Activated CD8-positive, alpha-beta T cell treated with anti-CD3 and anti-CD28 coated beads, Interleukin-2, amount 10 ng/mL, durations not matched to agents 7 days and 5 days (primary cell): ENCODE measurements around the gene TMEM87A. TPM values are rescaled to one million over a fixed set of nuclear protein-coding genes. Genes with fewer than 3 reads are reported as not detected.

ENCODE experiments used
- ATAC-seq: fragments of 150-1000 bp; cut with Tn5 transposase; one replicate; pipeline ENCODE4 v1.10.0; 2021; ENCODE audit warnings: moderate library complexity
- CTCF ChIA-PET: fragments of 350-600 bp; sonication (Branson Sonifier 250); formaldehyde crosslinking; loops from one replicate; lab custom pipeline; 2021; ENCODE audit warnings: antibody characterized with exemption; lab: Charles Lee
- POLR2A ChIA-PET: fragments of 350-600 bp; sonication (Branson Sonifier 250); formaldehyde crosslinking; loops from one replicate; lab custom pipeline; 2021; ENCODE audit warnings: antibody characterized with exemption; lab: Charles Lee
- DNase-seq: peaks from one replicate; pipeline ENCODE4 v3.0.0-alpha.2; 2020
- H3K27ac Mint-ChIP-seq: one replicate; pipeline ENCODE4 v1.8.0; 2021; ENCODE audit warnings: mild to moderate bottlenecking, mixed read lengths
- H3K27me3 Mint-ChIP-seq: one replicate; pipeline ENCODE4 v1.8.0; 2021; ENCODE audit warnings: low read depth, mixed read lengths
- H3K36me3 Mint-ChIP-seq: one replicate; pipeline ENCODE4 v1.8.0; 2021; ENCODE audit warnings: low read depth, mixed read lengths
- H3K4me1 Mint-ChIP-seq: one replicate; pipeline ENCODE4 v1.8.0; 2021; ENCODE audit warnings: low read depth, mixed read lengths
- H3K4me3 Mint-ChIP-seq: one replicate; pipeline ENCODE4 v1.8.0; 2021; ENCODE audit warnings: mild to moderate bottlenecking, mixed read lengths
- H3K9me3 Mint-ChIP-seq: one replicate; pipeline ENCODE4 v1.8.0; 2022; ENCODE audit warnings: mixed read lengths; ENCODE audit not compliant: insufficient read depth
- total RNA-seq, 2 experiments: library from RNA; stranded (reverse); gene quantifications; one replicate each; pipeline ENCODE4 v1.2.3, GENCODE V29; 2021

TMEM87A gene
- total RNA-seq, 2 experiments from 2014 or later = 31.2 to 33.1 TPM

DNA sequence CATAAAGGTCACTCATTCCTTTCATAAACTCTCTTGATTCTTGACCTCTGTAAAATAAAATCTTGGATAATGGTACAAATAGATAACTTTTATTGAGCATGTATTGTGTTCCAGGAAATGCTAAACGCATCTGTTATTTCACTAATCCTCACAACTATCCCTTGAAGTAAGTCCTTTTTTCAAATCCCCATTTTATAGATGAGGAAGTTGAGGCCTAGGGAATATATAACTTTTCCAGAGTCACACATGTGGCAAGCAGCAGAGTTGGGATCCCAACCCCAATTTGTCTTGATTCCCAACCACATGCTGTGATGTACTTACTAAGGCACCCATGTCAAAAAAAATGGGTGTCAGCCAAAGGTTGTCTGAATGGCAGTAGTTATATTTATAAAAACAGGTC lies 71.4 kb downstream of the TMEM87A start:
- Mint-ChIP-seq H3K36me3 (peaks cover 27% of the 10 kb centered on the region), H3K27ac (no peak overlapping the region), H3K27me3 (no peaks in the 10 kb centered on the region), H3K4me1 (peaks cover 18% of the 10 kb centered on the region), H3K9me3 (no peaks in the 10 kb centered on the region), H3K4me3 (no peak overlapping the region)
- POLR2A ChIA-PET = no interaction called here
- CTCF ChIA-PET = no interaction called here
- no peak for DNase-seq
- no peak for ATAC-seq

DNA sequence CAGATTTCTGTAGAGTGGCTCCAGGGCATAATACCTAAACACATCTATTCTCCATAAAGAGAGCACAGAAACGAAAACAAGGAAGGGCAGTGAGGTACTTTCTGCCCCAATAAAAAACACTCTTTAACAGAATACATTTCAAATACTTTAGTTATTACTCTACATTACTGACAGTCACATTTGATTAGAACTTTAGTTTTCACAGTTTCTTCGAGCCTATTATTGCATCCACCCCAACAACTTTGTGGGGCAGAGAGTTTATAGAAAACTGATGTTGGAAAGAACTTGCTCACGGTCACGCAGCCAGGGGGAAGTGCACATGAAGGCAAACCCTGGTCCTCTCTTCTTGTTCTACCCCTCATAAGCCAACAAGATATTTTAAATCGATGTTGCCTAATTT lies 74.1 kb downstream of the TMEM87A start:
- ChIA-PET CTCF (no interaction called here), POLR2A (interaction anchor here (1.2 kb wide), 1 partner anchor 8 kb away, joined by 6 read pairs; no protein-coding TSS in a partner anchor)
- Mint-ChIP-seq H3K36me3 (peaks cover 46% of the 10 kb centered on the region), H3K4me1 (peaks cover 3% of the 10 kb centered on the region), H3K4me3 (no peak overlapping the region), H3K27ac (no peak overlapping the region), H3K27me3 (no peaks in the 10 kb centered on the region), H3K9me3 (no peaks in the 10 kb centered on the region)
- ATAC-seq = no peak
- DNase-seq = no peak

DNA sequence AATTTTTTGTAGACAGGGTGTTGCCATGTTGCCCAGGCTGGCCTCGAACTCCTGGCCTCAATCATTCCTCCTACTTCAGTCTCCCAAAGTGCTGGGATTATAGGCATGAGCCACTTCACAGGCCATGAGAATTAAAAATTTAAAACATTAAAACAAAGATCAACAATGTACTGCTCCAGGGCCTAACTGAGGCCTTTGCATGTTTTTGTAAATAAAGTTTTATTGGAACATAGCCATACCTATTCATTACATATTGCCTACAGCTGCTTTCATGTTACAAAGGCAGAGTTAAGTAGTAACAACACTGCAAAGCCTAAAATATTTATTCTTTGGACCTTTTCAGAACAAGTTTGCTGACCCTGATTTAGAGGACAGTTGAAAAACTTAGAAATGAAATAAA lies 74.7 kb downstream of the TMEM87A start:
- Mint-ChIP-seq H3K4me1 (peaks cover 6% of the 10 kb centered on the region), H3K4me3 (no peak overlapping the region), H3K9me3 (no peaks in the 10 kb centered on the region), H3K27ac (no peak overlapping the region), H3K36me3 (peaks cover 46% of the 10 kb centered on the region), H3K27me3 (no peaks in the 10 kb centered on the region)
- CTCF ChIA-PET = no interaction called here
- ATAC-seq (no peak), DNase-seq (no peak)
- POLR2A ChIA-PET = interaction anchor here (1.2 kb wide), 1 partner anchor 9 kb away, joined by 6 read pairs; no protein-coding TSS in a partner anchor

DNA sequence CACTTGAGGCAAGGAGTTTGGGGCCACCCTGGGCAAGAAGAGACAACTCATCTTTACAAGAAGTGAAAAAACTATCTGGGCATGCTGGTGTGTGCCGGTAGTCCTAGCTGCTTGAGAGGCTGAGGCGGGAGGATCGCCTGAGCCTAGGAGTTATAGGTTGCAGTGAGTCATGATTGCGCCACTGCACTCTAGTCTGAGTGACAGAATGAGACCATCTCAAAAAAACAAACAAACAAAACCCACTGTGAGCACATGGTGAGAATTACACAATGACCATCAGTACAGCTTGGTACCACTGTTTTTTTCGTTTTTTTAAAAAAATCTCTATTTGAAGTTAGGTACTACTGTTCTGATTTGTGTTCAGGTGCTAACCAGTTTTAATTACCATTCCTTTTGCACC lies 78.7 kb downstream of the TMEM87A start:
- H3K4me1 Mint-ChIP-seq = peaks cover 23% of the 10 kb centered on the region
- H3K27me3 Mint-ChIP-seq = no peaks in the 10 kb centered on the region
- H3K36me3 Mint-ChIP-seq = peaks cover 57% of the 10 kb centered on the region
- no peaks in the 10 kb centered on the region for H3K9me3 Mint-ChIP-seq
- H3K27ac Mint-ChIP-seq = no peak overlapping the region
- ChIA-PET POLR2A (interaction anchor here (1.2 kb wide), 1 partner anchor 79 kb away, joined by 3 read pairs; the partner anchor contains the start of gene TMEM87A), CTCF (interaction anchor here (1.1 kb wide), 1 partner anchor 14 kb away, joined by 3 read pairs; the partner anchor contains the start of gene VPS39)
- ATAC-seq = no peak
- H3K4me3 Mint-ChIP-seq = no peak overlapping the region
- DNase-seq = no peak

DNA sequence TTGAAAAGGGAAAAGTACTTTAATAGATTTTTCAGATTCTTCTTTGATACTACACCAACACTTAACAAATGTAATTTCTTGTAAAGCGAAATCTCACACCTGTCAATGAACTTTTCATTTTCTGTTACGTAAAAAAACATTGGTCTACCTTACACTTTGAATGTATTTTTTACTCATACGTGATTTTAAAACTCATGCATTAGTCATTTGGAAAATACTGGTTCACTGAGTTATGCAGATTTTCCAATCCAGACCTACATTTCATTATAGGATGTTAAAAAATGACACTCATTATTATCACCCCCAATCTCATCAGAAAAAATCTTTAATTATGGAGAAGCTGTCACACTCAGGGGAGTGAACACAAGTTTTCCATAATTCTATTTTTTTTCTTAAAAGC lies 79.8 kb downstream of the TMEM87A start:
- POLR2A ChIA-PET = interaction anchor here (1.0 kb wide), 1 partner anchor 14 kb away, joined by 3 read pairs; no protein-coding TSS in a partner anchor

DNA sequence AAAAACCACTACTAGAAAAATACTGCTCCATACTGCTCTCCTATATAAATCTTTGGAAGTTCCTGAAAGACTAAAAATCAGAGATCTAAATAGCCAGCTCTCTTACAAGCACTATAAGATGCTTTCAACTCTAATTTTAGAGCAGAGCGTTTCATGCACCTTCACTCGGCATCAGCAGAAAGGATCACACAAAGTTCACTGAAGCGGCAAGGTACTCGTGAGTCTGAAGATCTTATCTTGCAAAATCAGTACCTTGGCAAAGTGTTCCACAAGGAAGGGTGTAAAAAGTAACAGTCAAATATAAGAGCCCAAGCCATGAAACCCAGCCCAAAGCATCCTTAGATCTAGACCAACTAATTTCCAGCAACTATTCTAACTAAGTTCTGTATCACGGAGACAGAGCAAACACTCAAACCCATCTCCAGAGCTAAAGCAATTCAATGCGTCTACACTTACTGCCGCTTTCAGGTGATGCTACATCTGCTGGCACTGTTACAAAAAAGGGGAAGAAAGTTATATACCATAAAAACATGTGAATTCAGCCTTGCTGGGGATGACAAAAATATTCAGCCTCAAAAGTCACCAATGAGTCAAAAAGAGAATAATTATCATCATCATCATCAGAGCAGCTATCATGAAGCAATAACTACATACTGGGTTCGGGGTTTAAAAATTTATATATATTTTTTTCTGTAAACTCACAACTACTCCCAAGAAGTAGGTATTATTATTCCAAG lies 81.5 kb downstream of the TMEM87A start:
- no peak overlapping the region for H3K27ac Mint-ChIP-seq
- H3K4me3 Mint-ChIP-seq = no peak overlapping the region
- ATAC-seq = no peak
- H3K4me1 Mint-ChIP-seq = peaks cover 23% of the 10 kb centered on the region
- no peaks in the 10 kb centered on the region for H3K9me3 Mint-ChIP-seq
- DNase-seq = no peak
- CTCF ChIA-PET = interaction anchor here (0.8 to 1.2 kb wide), 2 partner anchors 9 to 16 kb away, joined by 3 read pairs; no protein-coding TSS in a partner anchor
- H3K36me3 Mint-ChIP-seq = peaks cover 64% of the 10 kb centered on the region
- POLR2A ChIA-PET = interaction anchor here (0.7 kb wide), 1 partner anchor 17 kb away, joined by 3 read pairs; no protein-coding TSS in a partner anchor
- H3K27me3 Mint-ChIP-seq = no peaks in the 10 kb centered on the region

More for the DNA sequence above, 79.8 kb downstream of the TMEM87A start:
- Mint-ChIP-seq H3K36me3 (peaks cover 61% of the 10 kb centered on the region), H3K27me3 (no peaks in the 10 kb centered on the region), H3K27ac (no peak overlapping the region), H3K4me3 (no peak overlapping the region), H3K9me3 (no peaks in the 10 kb centered on the region), H3K4me1 (peaks cover 23% of the 10 kb centered on the region)
- CTCF ChIA-PET = no interaction called here
- DNase-seq (no peak), ATAC-seq (no peak)

DNA sequence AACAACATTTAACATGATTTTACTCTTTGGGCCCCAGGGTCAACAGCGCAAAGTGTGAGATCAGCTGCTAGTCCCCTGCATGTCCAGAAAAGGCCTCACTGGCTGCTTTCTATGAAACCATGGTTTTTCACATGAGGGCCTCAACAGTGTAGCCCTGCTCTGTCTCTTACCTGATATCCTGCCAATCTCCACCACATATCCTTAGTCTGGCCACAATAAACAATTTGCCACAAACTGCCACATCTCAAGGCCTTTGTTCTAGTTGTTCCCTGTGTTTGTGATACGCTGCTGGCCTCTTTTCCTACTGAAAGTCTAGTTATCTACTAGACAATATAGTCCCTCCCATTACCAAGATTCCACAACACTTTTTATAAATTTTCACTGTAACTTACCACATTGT lies 82.9 kb downstream of the TMEM87A start:
- Mint-ChIP-seq H3K9me3 (no peaks in the 10 kb centered on the region), H3K27ac (peak overlapping the region; percentile 50), H3K4me1 (peaks cover 23% of the 10 kb centered on the region), H3K36me3 (peaks cover 63% of the 10 kb centered on the region), H3K27me3 (no peaks in the 10 kb centered on the region), H3K4me3 (no peak overlapping the region)
- no peak for DNase-seq
- ATAC-seq = peak; percentile 60
- ChIA-PET CTCF (no interaction called here), POLR2A (no interaction called here)

DNA sequence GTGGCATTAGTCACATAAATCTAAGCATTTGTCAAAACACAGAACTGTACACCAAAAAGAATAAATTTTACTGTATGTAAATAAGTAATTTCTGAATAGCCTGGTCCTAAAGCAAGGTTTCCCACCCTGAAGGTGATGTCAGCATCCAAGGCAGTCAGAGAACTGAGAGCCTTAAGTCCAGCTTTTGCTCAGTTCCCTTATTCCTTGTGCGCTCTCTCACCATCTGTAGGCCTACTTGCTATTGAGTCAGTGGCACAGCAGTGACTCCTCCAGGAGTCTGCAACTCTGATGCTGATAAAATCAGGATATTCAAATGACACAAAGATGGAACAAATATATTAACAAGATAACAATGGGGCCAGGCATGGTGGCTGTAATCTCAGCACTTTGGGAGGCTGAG lies 87.4 kb downstream of the TMEM87A start:
- H3K27me3 Mint-ChIP-seq = no peaks in the 10 kb centered on the region
- H3K9me3 Mint-ChIP-seq = no peaks in the 10 kb centered on the region
- ChIA-PET CTCF (no interaction called here), POLR2A (no interaction called here)
- H3K36me3 Mint-ChIP-seq = peaks cover 62% of the 10 kb centered on the region
- no peak overlapping the region for H3K27ac Mint-ChIP-seq
- no peak overlapping the region for H3K4me3 Mint-ChIP-seq
- no peak for DNase-seq
- peaks cover 11% of the 10 kb centered on the region for H3K4me1 Mint-ChIP-seq
- no peak for ATAC-seq

DNA sequence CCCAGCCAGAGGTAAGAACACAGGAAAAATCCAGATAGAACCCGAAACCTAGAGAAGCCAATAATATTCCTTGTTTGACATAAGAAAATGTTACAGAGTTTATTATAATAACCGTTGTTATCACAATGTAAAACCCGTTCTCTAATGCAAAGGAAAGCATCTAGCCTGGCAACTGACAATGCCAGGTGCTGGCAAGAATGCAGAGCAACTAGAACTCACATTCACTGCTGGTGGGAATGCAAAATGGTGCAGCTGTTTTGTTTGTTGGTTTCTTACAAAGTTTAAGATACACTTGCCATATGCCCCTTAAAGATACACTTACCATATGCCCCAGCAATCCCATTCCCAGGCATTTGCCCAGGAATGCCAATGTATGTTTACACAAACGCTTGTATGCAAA lies 88.5 kb downstream of the TMEM87A start:
- ATAC-seq (no peak), DNase-seq (no peak)
- Mint-ChIP-seq H3K27ac (no peak overlapping the region), H3K4me1 (peaks cover under 1% of the 10 kb centered on the region), H3K9me3 (no peaks in the 10 kb centered on the region), H3K27me3 (no peaks in the 10 kb centered on the region), H3K4me3 (no peak overlapping the region), H3K36me3 (peaks cover 59% of the 10 kb centered on the region)
- CTCF ChIA-PET = no interaction called here
- POLR2A ChIA-PET = interaction anchor here (0.7 kb wide), 1 partner anchor 213 kb away, joined by 3 read pairs; no protein-coding TSS in a partner anchor

DNA sequence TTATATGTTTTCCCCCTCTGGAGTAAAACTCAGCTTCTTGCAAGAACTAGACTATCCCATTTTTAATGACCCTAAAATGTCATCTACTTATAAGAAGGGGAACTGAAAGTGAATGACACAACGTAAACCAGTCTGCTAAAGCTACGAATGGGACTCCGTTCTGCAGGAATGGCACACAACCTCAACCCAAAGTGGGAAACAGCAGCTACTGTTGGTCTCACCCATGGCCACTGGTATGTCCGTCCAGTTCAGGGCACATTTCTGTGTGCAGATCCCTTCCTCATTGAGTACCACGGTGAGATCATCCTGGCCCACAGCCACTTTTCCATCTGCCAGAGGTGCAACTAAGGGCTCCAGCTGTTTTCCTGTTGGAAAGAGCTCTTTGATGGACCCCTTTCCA lies 88.9 kb downstream of the TMEM87A start:
- Mint-ChIP-seq H3K4me1 (no peaks in the 10 kb centered on the region), H3K9me3 (no peaks in the 10 kb centered on the region), H3K4me3 (no peak overlapping the region), H3K27ac (no peak overlapping the region), H3K27me3 (no peaks in the 10 kb centered on the region), H3K36me3 (peaks cover 59% of the 10 kb centered on the region)
- DNase-seq = no peak
- no peak for ATAC-seq
- ChIA-PET CTCF (no interaction called here), POLR2A (interaction anchor here (0.7 kb wide), 1 partner anchor 213 kb away, joined by 3 read pairs; no protein-coding TSS in a partner anchor)

DNA sequence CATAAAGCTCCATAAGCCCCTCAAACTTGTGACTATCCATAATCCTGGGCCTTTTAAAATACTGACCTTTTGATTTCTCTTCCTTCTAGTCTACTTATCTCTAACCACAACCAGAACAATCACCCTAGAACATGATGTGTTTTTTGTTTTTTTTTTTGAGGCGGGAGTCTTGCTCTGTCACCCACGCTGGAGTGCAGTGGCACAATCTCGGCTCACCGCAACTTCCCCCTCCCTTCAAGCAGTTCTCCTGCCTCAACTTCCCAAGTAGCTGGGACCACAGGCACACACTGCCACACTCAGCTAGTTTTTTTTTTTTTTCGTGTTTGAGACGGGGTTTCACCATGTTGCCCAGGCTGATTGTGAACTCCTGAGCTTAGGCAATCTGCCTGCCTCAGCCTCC lies 90.3 kb downstream of the TMEM87A start:
- Mint-ChIP-seq H3K27me3 (no peaks in the 10 kb centered on the region), H3K36me3 (peaks cover 57% of the 10 kb centered on the region), H3K4me1 (no peaks in the 10 kb centered on the region), H3K4me3 (no peak overlapping the region), H3K27ac (no peak overlapping the region), H3K9me3 (no peaks in the 10 kb centered on the region)
- CTCF ChIA-PET = no interaction called here
- POLR2A ChIA-PET = no interaction called here
- ATAC-seq (no peak), DNase-seq (no peak)

DNA sequence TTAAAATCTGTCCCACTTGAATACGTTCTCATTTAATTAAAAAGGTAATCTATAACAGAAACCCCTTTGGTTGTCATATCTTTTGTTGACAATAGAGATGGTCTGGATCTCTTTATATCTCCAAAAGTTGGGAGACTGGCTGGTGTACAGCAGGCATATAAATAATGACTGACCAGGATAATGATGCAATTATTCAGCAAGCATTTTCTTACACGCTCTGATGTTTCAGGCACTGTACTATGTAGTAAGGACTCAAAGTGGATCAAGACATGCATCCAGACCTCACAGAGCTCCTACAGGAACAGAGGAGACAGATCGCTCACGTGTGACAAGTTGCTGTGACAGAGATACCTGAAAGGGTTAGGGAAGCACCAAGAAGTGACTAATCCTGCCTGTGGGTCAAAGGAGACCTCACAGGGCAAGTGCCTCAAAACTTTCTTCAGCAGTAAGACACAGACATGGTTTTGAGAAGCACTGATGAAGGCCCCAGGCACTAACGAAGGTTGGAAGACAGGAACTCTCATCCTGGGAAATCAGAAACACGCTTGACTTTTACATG lies 90.8 kb downstream of the TMEM87A start:
- ChIA-PET POLR2A (no interaction called here), CTCF (no interaction called here)
- peaks cover 55% of the 10 kb centered on the region for H3K36me3 Mint-ChIP-seq
- H3K27ac Mint-ChIP-seq = no peak overlapping the region
- DNase-seq (no peak), ATAC-seq (no peak)
- no peak overlapping the region for H3K4me3 Mint-ChIP-seq
- H3K9me3 Mint-ChIP-seq = no peaks in the 10 kb centered on the region
- H3K4me1 Mint-ChIP-seq = no peaks in the 10 kb centered on the region
- H3K27me3 Mint-ChIP-seq = no peaks in the 10 kb centered on the region
